SK-N-SH (cell line): ENCODE measurements around the gene PMEPA1. TPM values are rescaled to one million over a fixed set of nuclear protein-coding genes. Genes with fewer than 3 reads are reported as not detected.

Source experiments
- CHD2 ChIP-seq: fragments of 150-350 bp; IDR thresholded peaks from 2 replicates; pipeline ENCODE4 v1.6.1; 2018; ENCODE audit warnings: low read length; ENCODE audit not compliant: partially characterized antibody
- ELF1 ChIP-seq: IDR thresholded peaks from 2 replicates; pipeline ENCODE4 v1.4.0; 2012
- EP300 ChIP-seq, 2 experiments: IDR thresholded peaks; 2 replicates each; pipeline versions ENCODE4 v1.4.0 to v1.6.1; 2012; ENCODE audit warnings: borderline replicate concordance in 1 of 2, low read depth in 1 of 2, low read length in 1 of 2
- EZH2phosphoT487 ChIP-seq: fragments of 200-600 bp; sonication (generic); IDR thresholded peaks from 2 replicates; pipeline ENCODE4 v1.6.1; 2017; ENCODE audit warnings: low read depth, mixed run types, mild to moderate bottlenecking, antibody characterized with exemption, moderate library complexity, borderline replicate concordance
- FOSL2 ChIP-seq: IDR thresholded peaks from 2 replicates; pipeline ENCODE4 v1.4.0; 2012; ENCODE audit warnings: low read depth, mild to moderate bottlenecking, moderate library complexity, borderline replicate concordance
- FOXJ3 ChIP-seq: sonication (generic); formaldehyde crosslinking; IDR thresholded peaks from 2 replicates; pipeline ENCODE4 v1.5.1; 2020; ENCODE audit warnings: mild to moderate bottlenecking, missing genetic modification reagents
- GABPA ChIP-seq: IDR thresholded peaks from 2 replicates; pipeline ENCODE4 v1.4.0; 2012; ENCODE audit warnings: low read depth, mild to moderate bottlenecking
- IRF3 ChIP-seq: fragments of 150-350 bp; IDR thresholded peaks from 2 replicates; pipeline ENCODE4 v1.6.1; 2016; ENCODE audit warnings: mild to moderate bottlenecking, low read depth, low read length
- MAX ChIP-seq: IDR thresholded peaks from 2 replicates; pipeline ENCODE4 v1.4.0; 2012; ENCODE audit warnings: low read depth
- MXI1 ChIP-seq: IDR thresholded peaks from 2 replicates; pipeline ENCODE4 v1.6.1; 2012; ENCODE audit warnings: mild to moderate bottlenecking, low read depth, low read length, improper control_type of control experiment
- NFIC ChIP-seq: IDR thresholded peaks from 2 replicates; pipeline ENCODE4 v1.4.0; 2012; ENCODE audit warnings: borderline replicate concordance
- POLR2AphosphoS5 ChIP-seq: IDR thresholded peaks from 2 replicates; pipeline ENCODE4 v1.6.1; 2012; ENCODE audit warnings: low read depth, low read length
- RAD21 ChIP-seq: IDR thresholded peaks from 2 replicates; pipeline ENCODE4 v1.6.1; 2012; ENCODE audit warnings: mild to moderate bottlenecking, low read length
- RFX5 ChIP-seq: IDR thresholded peaks from 2 replicates; pipeline ENCODE4 v1.6.1; 2012; ENCODE audit warnings: mild to moderate bottlenecking, improper control_type of control experiment, low read length
- RXRA ChIP-seq: IDR thresholded peaks from 2 replicates; pipeline ENCODE4 v1.4.0; 2012; ENCODE audit warnings: low read depth, mild to moderate bottlenecking, borderline replicate concordance
- SIN3A ChIP-seq: IDR thresholded peaks from 2 replicates; pipeline ENCODE4 v1.6.1; 2012; ENCODE audit warnings: low read depth, mild to moderate bottlenecking, low read length, moderate library complexity, borderline replicate concordance
- SMC3 ChIP-seq: IDR thresholded peaks from 2 replicates; pipeline ENCODE4 v1.6.1; 2012; ENCODE audit warnings: low read depth, low read length, improper control_type of control experiment
- YY1 ChIP-seq: IDR thresholded peaks from 2 replicates; pipeline ENCODE4 v1.4.0; 2012; ENCODE audit warnings: low read depth, mild to moderate bottlenecking
- polyA plus RNA-seq, 3 experiments: library from polyadenylated mRNA; depleted of rRNA; stranded (reverse); fragments of >200 nt; gene quantifications; 2 replicates each; pipeline ENCODE4 v1.2.3, GENCODE V29; 2012
- TF ChIP-seq, protein P1 (sequence below): IDR thresholded peaks from 2 replicates; pipeline ENCODE4; 2012
- TF ChIP-seq, protein P2 (sequence below): IDR thresholded peaks from 2 replicates; pipeline ENCODE4 v1.4.0; 2012; ENCODE audit warnings: low read depth, borderline replicate concordance

The PMEPA1 gene
- polyA plus RNA-seq, 1 of the 3 experiments (the other 2 are of a cell fraction) = 7.1 TPM

GRCh38 chr20:57714409-57715267, 4.8 kb upstream of the PMEPA1 start (continued):
- TF ChIP-seq MXI1 (no peak), RAD21 (no peak), YY1 (no peak), SMC3 (no peak), FOSL2 (peak; percentile 53; the same call in 1 of the 2 replicates), RFX5 (no peak), RXRA (no peak), EZH2phosphoT487 (no peak), NFIC (peak; percentile 38), EP300 (IDR thresholded peaks at IDR 0.05; ENCODE audit: borderline replicate concordance in 1 of 2, low read depth in 1 of 2, low read length in 1 of 2) (no peak), CHD2 (no peak), GABPA (no peak), POLR2AphosphoS5 (no peak), IRF3 (no peak), MAX (peak; percentile 64; the same call in 1 of the 2 replicates), ELF1 (no peak), FOXJ3 (CRISPR knock-in tag) (no peak), SIN3A (no peak)
- TF ChIP-seq, protein P1, sequence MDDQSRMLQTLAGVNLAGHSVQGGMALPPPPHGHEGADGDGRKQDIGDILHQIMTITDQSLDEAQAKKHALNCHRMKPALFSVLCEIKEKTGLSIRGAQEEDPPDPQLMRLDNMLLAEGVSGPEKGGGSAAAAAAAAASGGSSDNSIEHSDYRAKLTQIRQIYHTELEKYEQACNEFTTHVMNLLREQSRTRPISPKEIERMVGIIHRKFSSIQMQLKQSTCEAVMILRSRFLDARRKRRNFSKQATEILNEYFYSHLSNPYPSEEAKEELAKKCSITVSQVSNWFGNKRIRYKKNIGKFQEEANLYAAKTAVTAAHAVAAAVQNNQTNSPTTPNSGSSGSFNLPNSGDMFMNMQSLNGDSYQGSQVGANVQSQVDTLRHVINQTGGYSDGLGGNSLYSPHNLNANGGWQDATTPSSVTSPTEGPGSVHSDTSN = no peak
- TF ChIP-seq, protein P2, sequence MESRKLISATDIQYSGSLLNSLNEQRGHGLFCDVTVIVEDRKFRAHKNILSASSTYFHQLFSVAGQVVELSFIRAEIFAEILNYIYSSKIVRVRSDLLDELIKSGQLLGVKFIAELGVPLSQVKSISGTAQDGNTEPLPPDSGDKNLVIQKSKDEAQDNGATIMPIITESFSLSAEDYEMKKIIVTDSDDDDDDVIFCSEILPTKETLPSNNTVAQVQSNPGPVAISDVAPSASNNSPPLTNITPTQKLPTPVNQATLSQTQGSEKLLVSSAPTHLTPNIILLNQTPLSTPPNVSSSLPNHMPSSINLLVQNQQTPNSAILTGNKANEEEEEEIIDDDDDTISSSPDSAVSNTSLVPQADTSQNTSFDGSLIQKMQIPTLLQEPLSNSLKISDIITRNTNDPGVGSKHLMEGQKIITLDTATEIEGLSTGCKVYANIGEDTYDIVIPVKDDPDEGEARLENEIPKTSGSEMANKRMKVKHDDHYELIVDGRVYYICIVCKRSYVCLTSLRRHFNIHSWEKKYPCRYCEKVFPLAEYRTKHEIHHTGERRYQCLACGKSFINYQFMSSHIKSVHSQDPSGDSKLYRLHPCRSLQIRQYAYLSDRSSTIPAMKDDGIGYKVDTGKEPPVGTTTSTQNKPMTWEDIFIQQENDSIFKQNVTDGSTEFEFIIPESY = no peak
